Lower leg skin (tissue), 4 donors: Measurements from ENCODE around the gene MRPS15. TPM values are rescaled to one million over a fixed set of nuclear protein-coding genes. Genes with fewer than 3 reads are reported as not detected.

Source experiments
- DNase-seq, 2 donors: peaks; one replicate each; pipeline ENCODE4 v3.0.0-alpha.2; 2019; ENCODE audit warnings: low spot score in 2 of 2
- H3K4me3 ChIP-seq: fragments of 200-600 bp; sonication (generic); 2 replicates; pipeline ENCODE4 v1.5.1; 2017; ENCODE audit warnings: mild to moderate bottlenecking, low read depth; ENCODE audit not compliant: poor library complexity, severe bottlenecking
- CTCF ChIP-seq, 3 donors: fragments of 450-650 bp; IDR thresholded peaks; one replicate each; pipeline ENCODE4 v1.5.1; 2016; ENCODE audit warnings: antibody characterized with exemption in 3 of 3, mild to moderate bottlenecking in 3 of 3, moderate library complexity in 2 of 3
- POLR2A ChIP-seq, 2 donors: fragments of 450-650 bp; IDR thresholded peaks; one replicate each; pipeline ENCODE4 v1.6.1; 2016 to 2017; ENCODE audit warnings: antibody characterized with exemption in 2 of 2, mild to moderate bottlenecking in 1 of 2, moderate library complexity in 1 of 2
- WGBS, 2 donors: methylation state at CpG; one replicate each; pipeline ENCODE4 v1.1.5; 2018; 5-methylcytosine and 5-hydroxymethylcytosine counted together
- intact Hi-C: fragments of 100-400 bp; cut with DNase I; formaldehyde crosslinking; loops from one replicate; pipeline ENCODE4 v1.15.0; 2023; ENCODE audit warnings: low total_unique reads
- total RNA-seq, 4 donors: library from RNA; depleted of rRNA; stranded (reverse); fragments of >200 nt; gene quantifications; one replicate each; pipeline ENCODE4 v1.1.0, GENCODE V29; 2016

The MRPS15 gene
- total RNA-seq, 4 donors from 2014 or later, result 62.8 to 84.6 (median 65.1) TPM

GRCh38 chr1:36420409-36420808 lies 43.8 kb downstream of the MRPS15 start:
- TF ChIP-seq CTCF (IDR thresholded peaks at IDR 0.05) (no peak), POLR2A (IDR thresholded peaks at IDR 0.05) (no peak)
- no peak overlapping the region for H3K4me3 ChIP-seq
- intact Hi-C loops, result no loop called here
- DNase-seq, result peak in 1 of 2 donors; percentile 56
- 24 to 31% methylated on average over 5 of the region's 5 CpGs for WGBS, 2 donors

GRCh38 chr1:36419569-36419968 lies 44.6 kb downstream of the MRPS15 start:
- no peak for TF ChIP-seq POLR2A (IDR thresholded peaks at IDR 0.05)
- intact Hi-C loops, result no loop called here
- no peak for DNase-seq
- H3K4me3 ChIP-seq, result no peak overlapping the region
- WGBS, 2 donors, result 75 to 86% methylated on average over 4 of the region's 4 CpGs

GRCh38 chr1:36419140-36419539 lies 45.0 kb downstream of the MRPS15 start:
- intact Hi-C loops, result no loop called here
- no peak for DNase-seq
- TF ChIP-seq POLR2A (IDR thresholded peaks at IDR 0.05) (no peak), CTCF (IDR thresholded peaks at IDR 0.05) (no peak)
- 67 to 69% methylated on average over 3 of the region's 3 CpGs for WGBS, 2 donors
- H3K4me3 ChIP-seq, result no peak overlapping the region

- WGBS, 2 donors, result 87 to 90% methylated on average over 9 of the region's 9 CpGs
- intact Hi-C loops, result no loop called here
- TF ChIP-seq POLR2A (IDR thresholded peaks at IDR 0.05) (no peak), CTCF (IDR thresholded peaks at IDR 0.05) (no peak)
- no peak overlapping the region for H3K4me3 ChIP-seq
- no peak for DNase-seq
Observed at GRCh38 chr1:36417931-36418330, 46.3 kb downstream of the MRPS15 start.

- no peak overlapping the region for H3K4me3 ChIP-seq
- DNase-seq, result no peak
- WGBS, 2 donors, result 87 to 88% methylated on average over 15 of the region's 15 CpGs
- intact Hi-C loops, result no loop called here
- TF ChIP-seq CTCF (IDR thresholded peaks at IDR 0.05) (no peak), POLR2A (IDR thresholded peaks at IDR 0.05) (no peak)
Observed at GRCh38 chr1:36415661-36416326, 48.4 kb downstream of the MRPS15 start.

- DNase-seq, result no peak
- 87% methylated on average over 4 of the region's 4 CpGs for WGBS, 2 donors
- intact Hi-C loops, result no loop called here
- H3K4me3 ChIP-seq, result no peak overlapping the region
- TF ChIP-seq POLR2A (IDR thresholded peaks at IDR 0.05), result no peak
- TF ChIP-seq CTCF (IDR thresholded peaks at IDR 0.05), result no peak
Observed at GRCh38 chr1:36414384-36414783, 49.8 kb downstream of the MRPS15 start.
